CD4-positive, alpha-beta T cell treated with Interleukin-17A for 4 hours (primary cell): Measurements from ENCODE around the gene MTRF1L.
"Not testable (repeated sequence)": the region's sequence is repeated elsewhere in the genome, so short reads cannot be mapped to it uniquely, and the experiment has no call there.

ENCODE experiments used
- DNase-seq: peaks from one replicate; pipeline ENCODE4 v3.0.0-alpha.2; 2020; ENCODE audit warnings: mixed read lengths

Gene MTRF1L

DNA sequence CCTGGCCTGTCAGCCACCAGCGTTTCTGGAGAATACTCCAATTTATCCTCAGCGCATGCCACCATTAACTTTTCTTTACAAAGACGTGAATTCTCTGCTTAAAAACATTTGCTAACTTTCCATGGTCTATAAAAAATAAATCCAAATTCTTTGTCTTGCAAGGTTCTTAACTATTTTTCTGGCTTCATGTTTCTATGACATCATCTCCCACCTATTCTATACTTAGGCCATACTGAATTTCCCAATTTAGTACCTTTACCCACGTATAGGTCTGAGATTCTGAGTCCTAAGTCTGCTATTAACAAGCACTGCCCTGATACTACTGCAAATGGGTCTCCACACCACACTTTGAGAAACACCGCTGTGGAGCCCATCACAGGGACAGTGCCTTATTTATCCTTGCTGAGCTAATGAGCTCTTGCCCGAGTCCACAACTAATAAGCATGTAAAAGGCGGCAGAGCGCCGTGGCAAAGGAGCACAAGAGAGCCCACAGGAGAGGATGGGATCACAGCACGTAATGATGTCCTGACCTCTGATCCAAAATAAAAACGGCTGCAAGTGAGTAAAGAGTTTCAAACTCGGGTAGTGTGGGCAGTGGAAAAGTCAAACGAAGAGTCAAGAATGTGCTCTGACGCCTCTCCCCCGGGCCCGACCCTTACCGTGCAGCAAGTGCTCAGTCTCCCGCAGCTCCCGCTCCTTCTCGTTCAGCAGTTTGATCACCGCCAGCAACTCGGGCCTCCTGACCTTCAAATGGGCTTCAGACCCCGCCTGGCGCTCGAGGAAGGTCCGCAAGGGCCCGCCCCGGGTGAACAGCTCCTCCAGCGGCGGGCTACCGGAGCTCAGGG, 519 bp downstream of the MTRF1L start:
- peak; percentile 11 for DNase-seq

DNA sequence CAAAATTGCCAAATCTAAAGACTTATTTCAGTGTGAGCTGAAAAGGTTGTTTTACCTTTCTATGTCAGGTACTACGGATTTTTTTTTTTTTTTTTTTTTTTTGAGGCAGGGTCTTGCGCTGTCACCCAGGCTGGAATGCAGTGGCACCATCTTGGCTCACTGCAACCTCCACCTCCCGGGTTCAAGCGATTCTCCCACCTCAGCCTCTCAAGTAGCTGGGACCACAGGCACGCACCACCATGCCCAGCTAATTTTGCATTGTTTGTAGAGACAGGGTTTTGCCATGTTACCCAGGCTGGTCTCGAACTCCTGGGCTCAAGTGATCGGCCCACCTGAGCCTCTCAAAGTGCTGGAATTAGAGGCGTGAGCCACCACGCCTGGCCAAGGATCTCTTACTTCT, 1.7 kb downstream of the MTRF1L start:
- not testable (repeated sequence) for DNase-seq

GRCh38 chr6:153000243-153000642, 2.3 kb downstream of the MTRF1L start:
- no peak for DNase-seq

GRCh38 chr6:152999538-152999937, 3.0 kb downstream of the MTRF1L start:
- not testable (repeated sequence) for DNase-seq

- DNase-seq, result no peak
These were observed 8.7 kb downstream of the MTRF1L start for GRCh38 chr6:152993847-152994246.

- no peak for DNase-seq
These were observed 9.1 kb downstream of the MTRF1L start for GRCh38 chr6:152993431-152993830.

GRCh38 chr6:152986978-152987377, 15.5 kb downstream of the MTRF1L start:
- DNase-seq, result no peak

DNA sequence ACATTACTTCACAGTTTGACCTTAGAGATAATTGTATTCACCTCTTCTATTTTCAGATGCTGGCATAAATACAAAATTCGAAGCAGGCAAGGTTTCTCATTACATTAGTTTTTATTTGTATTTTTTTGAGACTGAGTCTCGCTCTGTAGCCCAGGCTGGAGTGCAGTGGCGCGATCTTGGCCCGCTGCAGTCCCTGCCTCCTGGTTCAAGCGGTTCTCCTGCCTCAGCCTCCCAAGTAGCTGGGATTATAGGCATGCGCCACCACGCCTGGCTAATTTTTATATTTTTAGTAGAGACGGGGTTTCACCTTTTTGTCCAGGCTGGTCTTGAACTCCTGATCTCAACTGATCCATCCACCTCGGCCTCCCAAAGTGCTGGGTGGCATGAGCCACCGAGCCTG, 17.2 kb downstream of the MTRF1L start:
- DNase-seq, result not testable (repeated sequence)

DNA sequence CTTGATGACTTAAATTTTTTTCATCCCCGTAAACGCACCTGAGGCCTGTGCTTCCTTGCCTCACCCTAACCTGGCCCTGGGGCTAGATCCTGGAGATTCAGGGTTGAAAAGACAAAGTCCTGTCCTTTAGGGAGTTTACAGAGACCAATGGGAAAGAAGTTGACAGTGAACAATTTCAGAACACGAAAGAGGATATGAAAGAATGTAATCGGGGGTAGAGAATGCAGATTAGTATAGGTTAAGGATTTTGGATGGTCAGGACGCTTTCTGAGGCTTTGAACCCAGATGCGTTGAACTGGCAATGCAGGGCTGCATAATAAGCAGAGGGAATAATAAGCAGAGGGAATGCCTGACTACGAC, 18.0 kb downstream of the MTRF1L start:
- DNase-seq, result no peak

DNA sequence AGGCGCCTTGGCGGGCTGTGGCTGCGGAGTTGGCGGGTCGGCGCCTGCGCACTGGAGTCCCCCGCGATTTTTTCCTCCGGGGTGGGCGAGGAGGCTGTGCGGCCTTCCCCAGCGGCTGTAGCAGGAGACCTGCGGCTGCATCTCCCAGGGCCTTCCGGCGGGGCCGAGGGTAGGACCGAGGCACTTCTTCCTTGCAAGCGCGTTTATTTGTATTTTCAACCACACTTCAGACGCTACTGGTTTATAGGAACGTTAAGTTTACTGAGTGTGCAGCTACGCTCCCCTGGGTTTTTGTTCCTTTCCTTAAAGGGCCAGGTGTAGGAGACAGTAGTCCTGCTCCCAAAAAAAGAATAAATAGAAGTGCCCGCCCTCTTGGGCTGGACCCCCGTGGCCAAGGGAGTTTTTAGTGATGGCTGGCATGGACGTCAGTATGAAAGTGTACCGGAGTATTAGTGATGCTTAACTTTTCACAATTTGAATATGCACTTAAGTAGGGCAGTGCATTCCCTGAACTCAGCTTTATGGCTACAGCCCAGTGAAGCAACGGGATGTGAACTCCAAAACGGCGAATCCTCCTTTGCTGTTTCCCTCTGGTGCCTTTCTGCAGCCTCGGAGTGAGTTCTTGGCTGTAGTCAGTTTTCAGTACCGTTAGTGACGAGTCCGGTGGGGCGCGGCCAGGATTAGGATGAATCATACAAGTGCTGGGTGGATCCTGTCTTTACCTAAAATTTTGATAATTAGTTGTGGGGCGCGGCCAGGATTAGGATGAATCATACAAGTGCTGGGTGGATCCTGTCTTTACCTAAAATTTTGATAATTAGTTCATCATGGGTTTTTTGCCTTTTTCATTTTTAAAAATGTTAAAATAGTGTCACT, 18.6 kb downstream of the MTRF1L start:
- DNase-seq, result peak; percentile 95

DNA sequence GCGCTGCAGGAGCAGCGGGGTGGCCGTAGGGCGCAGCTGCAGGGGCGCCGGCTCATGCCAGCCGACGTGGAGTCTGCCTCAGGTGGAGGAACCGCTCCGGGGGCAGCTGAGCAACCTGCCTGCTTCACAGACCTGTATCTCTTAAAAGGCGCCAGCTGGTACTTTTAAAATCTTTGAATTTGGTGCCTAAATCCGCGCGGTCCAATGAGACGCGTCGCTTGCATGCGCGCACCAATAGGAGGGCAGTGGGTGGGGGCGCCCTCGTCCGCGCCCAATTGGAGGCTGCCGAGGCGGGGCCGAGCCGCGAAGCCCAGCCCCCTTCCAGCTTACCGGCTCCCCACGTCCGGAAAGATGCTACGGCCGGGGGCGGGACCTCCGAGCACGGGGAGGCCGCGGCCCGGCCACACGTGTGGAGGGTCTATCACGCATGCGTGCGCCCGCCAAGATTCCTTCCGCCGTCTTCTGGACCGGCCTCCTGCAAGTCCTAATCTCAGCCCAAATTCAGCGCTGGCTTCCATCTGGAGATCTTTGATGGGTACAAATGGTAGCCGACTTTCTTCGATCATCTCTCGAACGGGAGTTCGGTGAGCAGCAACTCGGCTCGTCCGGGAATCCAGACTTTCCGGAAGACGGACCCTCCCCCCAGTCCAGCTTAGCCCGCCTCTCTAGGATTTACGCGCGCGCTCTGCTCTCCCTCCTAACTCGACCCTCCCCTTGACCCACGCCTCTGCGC, 19.4 kb downstream of the MTRF1L start, which contains the start of gene FBXO5:
Gene FBXO5 (minus strand): TSS at position 138 of the 733 bp plus-strand sequence. CDS start 82 bp downstream, at position 56.
- DNase-seq, result peak; percentile 98

- DNase-seq, result no peak
These were observed 20.3 kb downstream of the MTRF1L start for GRCh38 chr6:152981989-152982903.

GRCh38 chr6:152981219-152981618, 21.3 kb downstream of the MTRF1L start:
- DNase-seq, result no peak

GRCh38 chr6:152980656-152981055, 21.9 kb downstream of the MTRF1L start:
- no peak for DNase-seq

- DNase-seq, result no peak
These were observed 23.4 kb downstream of the MTRF1L start for GRCh38 chr6:152979116-152979515.

DNA sequence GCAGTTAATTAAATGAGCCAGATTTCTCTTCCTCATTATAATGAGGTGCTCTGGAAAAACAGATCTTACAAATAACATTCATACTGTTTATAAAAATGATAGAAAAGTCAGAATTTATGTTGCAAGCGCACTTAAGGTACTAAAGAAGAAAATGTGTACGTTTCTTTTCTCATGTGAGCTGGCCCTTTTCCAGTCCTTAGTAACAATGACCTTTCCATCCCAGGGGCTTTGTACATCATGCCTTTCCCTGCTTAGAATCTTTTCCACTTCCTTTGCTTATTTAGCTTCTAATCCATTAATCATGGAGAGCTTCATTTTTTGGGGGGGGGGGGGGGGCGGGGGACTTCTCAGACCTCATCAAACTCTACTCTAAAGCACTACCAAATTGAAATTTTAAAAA, 24.5 kb downstream of the MTRF1L start:
- no peak for DNase-seq

GRCh38 chr6:152977556-152977955, 25.0 kb downstream of the MTRF1L start:
- DNase-seq, result no peak

GRCh38 chr6:152976749-152977148, 25.8 kb downstream of the MTRF1L start:
- DNase-seq, result no peak

DNA sequence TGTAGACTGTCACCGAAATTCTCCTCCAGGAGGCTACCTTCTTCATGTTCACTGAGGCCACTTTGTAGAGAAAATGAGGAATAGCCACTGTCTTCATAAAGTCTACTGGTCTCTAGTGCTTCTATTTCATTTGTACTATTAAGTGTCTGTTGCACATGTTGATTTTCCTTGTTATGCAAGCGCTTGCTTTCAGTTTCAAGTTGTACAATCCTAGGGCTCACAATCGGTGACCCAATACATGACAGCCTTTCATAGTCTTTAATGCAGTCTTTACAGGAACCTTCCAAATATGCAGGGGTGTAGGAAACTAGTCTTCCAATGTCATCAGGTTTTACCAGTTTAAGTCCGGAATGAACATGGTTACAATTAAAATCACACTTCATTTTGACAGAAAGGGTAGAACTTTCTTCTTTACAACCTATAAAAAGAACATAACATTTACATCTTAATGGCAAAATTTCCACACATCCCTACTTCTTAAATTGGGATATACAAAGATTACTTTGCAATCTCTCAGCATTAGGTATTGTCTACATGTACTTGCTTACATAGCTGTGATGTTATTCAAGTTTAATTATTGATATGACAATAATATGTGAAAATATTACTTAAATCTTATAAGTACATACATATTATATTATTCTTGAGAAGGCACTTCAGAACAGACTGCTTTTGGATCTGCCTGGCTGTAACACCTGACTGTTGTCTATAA, 27.1 kb downstream of the MTRF1L start:
- no peak for DNase-seq

DNA sequence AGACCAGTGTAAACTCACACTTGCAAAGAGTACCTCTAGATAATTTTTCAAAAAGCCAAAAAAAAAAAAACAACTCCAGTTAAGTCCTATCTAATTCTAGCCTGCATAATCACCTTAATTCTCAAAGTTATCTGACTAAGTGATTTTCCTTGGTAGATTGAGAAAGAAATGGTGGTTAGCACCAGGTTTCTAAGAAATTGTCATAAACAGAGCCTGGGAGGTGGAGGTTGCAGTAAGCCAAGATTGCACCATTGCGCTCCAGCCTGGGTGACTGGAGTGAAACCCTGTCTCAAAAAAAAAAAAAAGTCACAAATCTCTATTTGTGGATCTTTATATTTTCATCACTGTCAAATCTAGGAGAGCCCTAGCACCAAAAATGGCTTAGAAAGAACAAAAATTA, 28.6 kb downstream of the MTRF1L start:
- no peak for DNase-seq

GRCh38 chr6:152969688-152970418, 32.7 kb downstream of the MTRF1L start:
- no peak for DNase-seq
